Measurements from ENCODE around the gene P3H2. TPM values are rescaled to one million over a fixed set of nuclear protein-coding genes. Genes with fewer than 3 reads are reported as not detected.

The P3H2 gene
- total RNA-seq, 4 donors from 2014 or later: 2.7 to 17.9 (median 12.9) TPM

DNA sequence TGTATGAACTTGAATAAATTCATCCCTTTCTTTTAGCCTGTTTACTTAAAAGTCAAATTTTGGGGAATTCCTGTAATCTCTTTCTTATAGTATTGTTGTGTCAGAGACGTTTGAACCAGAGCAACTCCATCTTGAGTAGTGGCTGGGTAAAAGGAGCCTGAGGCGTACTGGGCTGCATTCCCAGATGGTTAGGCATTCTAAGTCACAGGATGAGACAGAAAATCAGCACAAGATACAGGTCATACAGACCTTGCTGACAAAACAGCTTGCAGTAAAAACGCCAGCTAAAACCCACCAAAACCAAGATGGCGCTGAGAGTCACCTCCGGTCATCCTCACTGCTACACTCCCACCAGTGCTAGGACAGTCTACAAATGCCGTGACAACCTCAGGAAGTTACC lies 94.5 kb downstream of the P3H2 start:
- no peaks in the 10 kb centered on the region for H3K36me3 ChIP-seq
- H3K27me3 ChIP-seq: no peaks in the 10 kb centered on the region
- H3K4me3 ChIP-seq: no peak overlapping the region
- 91 to 94% methylated on average over 6 of the region's 6 CpGs for WGBS, 2 donors
- TF ChIP-seq POLR2A (IDR thresholded peaks at IDR 0.05) (no peak), EP300 (IDR thresholded peaks at IDR 0.05) (no peak)
- TF ChIP-seq, protein P1, sequence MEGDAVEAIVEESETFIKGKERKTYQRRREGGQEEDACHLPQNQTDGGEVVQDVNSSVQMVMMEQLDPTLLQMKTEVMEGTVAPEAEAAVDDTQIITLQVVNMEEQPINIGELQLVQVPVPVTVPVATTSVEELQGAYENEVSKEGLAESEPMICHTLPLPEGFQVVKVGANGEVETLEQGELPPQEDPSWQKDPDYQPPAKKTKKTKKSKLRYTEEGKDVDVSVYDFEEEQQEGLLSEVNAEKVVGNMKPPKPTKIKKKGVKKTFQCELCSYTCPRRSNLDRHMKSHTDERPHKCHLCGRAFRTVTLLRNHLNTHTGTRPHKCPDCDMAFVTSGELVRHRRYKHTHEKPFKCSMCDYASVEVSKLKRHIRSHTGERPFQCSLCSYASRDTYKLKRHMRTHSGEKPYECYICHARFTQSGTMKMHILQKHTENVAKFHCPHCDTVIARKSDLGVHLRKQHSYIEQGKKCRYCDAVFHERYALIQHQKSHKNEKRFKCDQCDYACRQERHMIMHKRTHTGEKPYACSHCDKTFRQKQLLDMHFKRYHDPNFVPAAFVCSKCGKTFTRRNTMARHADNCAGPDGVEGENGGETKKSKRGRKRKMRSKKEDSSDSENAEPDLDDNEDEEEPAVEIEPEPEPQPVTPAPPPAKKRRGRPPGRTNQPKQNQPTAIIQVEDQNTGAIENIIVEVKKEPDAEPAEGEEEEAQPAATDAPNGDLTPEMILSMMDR (IDR thresholded peaks at IDR 0.05): no peak
- no peak overlapping the region for H3K27ac ChIP-seq
- no peak for DNase-seq (ENCODE audit: low spot score in 2 of 2)
- H3K4me1 ChIP-seq: no peaks in the 10 kb centered on the region
- no peaks in the 10 kb centered on the region for H3K9me3 ChIP-seq

DNA sequence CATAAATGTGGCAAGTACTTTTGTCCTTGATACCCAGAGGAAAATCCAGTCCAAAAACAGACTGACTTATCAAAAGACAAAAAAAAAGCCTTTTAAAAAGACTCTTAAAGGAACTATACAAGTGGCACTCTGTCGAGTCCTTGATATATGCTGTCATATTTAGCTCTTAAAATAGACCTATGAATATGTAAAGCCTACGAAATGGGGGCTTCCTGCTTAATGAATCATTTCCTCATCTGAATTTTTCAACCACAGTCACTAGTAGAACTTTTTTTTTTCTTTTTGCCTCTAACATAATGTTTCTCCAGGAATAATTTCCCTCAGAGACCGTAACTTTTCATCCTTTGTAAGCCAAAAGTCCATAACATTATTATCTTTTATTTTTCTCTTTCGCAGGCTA lies 95.8 kb downstream of the P3H2 start:
- no peak overlapping the region for H3K27ac ChIP-seq
- 48 to 49% methylated on average over 4 of the region's 4 CpGs for WGBS, 2 donors

DNA sequence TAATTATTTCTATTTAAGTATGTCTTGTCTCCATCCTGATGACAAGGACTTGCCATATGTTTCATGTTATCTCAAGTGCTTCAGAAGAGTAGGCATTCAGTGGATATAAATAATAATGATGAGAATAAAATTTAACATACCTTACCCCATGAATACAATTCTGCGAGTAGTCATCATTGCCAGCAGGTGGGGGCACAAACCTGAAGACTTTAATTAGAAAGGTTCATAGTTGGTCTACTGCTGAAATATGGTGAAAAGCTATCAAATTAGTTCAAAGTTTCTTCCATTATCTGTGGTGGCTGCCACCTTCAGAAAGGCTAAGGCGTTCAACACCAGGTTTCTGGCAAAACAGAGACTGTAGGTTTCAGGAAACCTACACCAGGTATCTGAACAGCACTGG lies 100.9 kb downstream of the P3H2 start:
- Histone ChIP-seq H3K9me3 (no peaks in the 10 kb centered on the region), H3K36me3 (no peaks in the 10 kb centered on the region), H3K4me3 (no peak overlapping the region), H3K27ac (no peak overlapping the region), H3K4me1 (peaks cover 0 to 7% (median 0%) of the 10 kb centered on the region in 4 donors), H3K27me3 (no peaks in the 10 kb centered on the region)
- no peak for DNase-seq (ENCODE audit: low spot score in 2 of 2)
- WGBS, 2 donors: 50 to 97% methylated on average over 2 of the region's 2 CpGs
- TF ChIP-seq POLR2A (IDR thresholded peaks at IDR 0.05): no peak

More for the DNA sequence above, 95.8 kb downstream of the P3H2 start:
- Histone ChIP-seq H3K9me3 (no peaks in the 10 kb centered on the region), H3K27me3 (no peaks in the 10 kb centered on the region), H3K4me1 (no peaks in the 10 kb centered on the region), H3K4me3 (no peak overlapping the region), H3K36me3 (no peaks in the 10 kb centered on the region)
- DNase-seq (ENCODE audit: low spot score in 2 of 2): no peak
- TF ChIP-seq POLR2A (IDR thresholded peaks at IDR 0.05) (no peak), EP300 (IDR thresholded peaks at IDR 0.05) (no peak)
- TF ChIP-seq, protein P1 (IDR thresholded peaks at IDR 0.05): no peak

DNA sequence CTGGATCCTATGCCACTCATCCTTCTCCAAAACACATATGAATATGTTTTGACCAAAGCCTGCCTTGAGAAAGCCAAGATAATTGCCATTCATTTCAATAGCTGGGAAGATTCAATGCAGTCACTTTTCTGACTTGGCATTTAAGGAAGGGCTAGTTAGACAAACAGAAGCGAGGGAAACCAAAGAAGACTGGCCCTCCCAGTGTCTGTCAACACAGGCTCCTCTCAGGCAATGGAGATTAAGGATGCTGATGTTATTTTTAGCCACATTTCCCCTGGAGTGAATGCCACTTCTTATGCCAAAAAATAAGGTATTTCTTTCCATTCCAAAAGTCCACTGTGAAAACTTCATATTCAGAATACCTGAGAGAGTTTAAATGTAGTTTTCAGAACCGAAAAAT lies 101.7 kb downstream of the P3H2 start:
- H3K36me3 ChIP-seq: no peaks in the 10 kb centered on the region
- H3K4me3 ChIP-seq: no peak overlapping the region
- H3K4me1 ChIP-seq: peaks cover 0 to 7% (median 0%) of the 10 kb centered on the region in 4 donors
- no peak for TF ChIP-seq EP300 (IDR thresholded peaks at IDR 0.05)
- TF ChIP-seq, protein P1 (IDR thresholded peaks at IDR 0.05): no peak
- TF ChIP-seq POLR2A (IDR thresholded peaks at IDR 0.05): no peak
- no peaks in the 10 kb centered on the region for H3K27me3 ChIP-seq
- 76 to 79% methylated on average over 2 of the region's 2 CpGs for WGBS, 2 donors
- no peaks in the 10 kb centered on the region for H3K9me3 ChIP-seq
- no peak for DNase-seq (ENCODE audit: low spot score in 2 of 2)
- no peak overlapping the region for H3K27ac ChIP-seq

DNA sequence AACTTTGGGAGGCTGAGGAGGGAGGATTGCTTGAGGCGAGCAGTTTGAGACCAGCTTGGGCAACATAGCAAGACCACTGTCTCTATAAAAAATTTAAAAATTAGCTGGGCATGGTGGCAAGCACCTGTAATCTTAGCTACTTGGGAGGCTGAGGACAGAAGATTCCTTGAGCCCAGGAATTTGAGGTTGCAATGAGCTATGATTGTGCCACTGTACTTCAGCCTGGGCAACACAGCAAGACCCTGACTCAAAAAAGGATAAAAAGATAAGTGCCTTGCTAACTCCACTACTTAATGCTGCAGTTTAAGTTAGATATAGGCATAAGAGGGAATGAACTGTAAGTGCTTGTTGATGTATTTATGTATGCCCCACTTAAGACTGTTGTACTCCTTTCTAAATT lies 102.2 kb downstream of the P3H2 start:
- Histone ChIP-seq H3K36me3 (no peaks in the 10 kb centered on the region), H3K4me1 (peaks cover 0 to 7% (median 0%) of the 10 kb centered on the region in 4 donors), H3K27ac (no peak overlapping the region), H3K4me3 (no peak overlapping the region), H3K9me3 (no peaks in the 10 kb centered on the region), H3K27me3 (no peaks in the 10 kb centered on the region)
- no peak for DNase-seq (ENCODE audit: low spot score in 2 of 2)
- WGBS, 2 donors: 91 to 100% methylated on average over 1 of the region's 1 CpG
- TF ChIP-seq EP300 (IDR thresholded peaks at IDR 0.05) (no peak), POLR2A (IDR thresholded peaks at IDR 0.05) (no peak)
- TF ChIP-seq, protein P1 (IDR thresholded peaks at IDR 0.05): no peak
